HG03025 (cell line): ENCODE measurements around the gene GUCA2A.

Source experiments
- ATAC-seq: cut with Tn5 transposase; IDR thresholded peaks from one replicate; pipeline ENCODE4 v1.9.1; 2021; ENCODE audit warnings: mild to moderate bottlenecking, moderate library complexity; ENCODE audit not compliant: unreplicated experiment, low FRiP score

Gene GUCA2A

DNA sequence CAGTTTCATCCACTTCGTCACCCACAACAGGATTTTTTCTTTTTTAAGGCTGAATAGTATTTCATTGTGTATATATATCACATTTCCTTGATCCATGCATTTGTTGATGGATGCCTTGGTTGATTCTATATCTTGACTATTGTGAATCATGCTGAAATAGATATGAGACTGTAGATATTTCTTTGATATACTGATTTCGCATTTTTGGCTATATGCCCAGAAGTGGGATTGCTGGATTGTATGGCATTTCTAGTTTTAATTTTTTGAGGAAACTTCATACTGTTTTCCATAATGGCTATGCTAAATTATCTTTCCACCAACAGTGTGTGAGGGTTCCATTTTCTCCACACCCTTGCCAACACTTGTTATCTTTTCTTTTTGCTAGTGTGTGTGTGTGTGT is 6.4 kb downstream of the GUCA2A start:
- no peak for ATAC-seq

DNA sequence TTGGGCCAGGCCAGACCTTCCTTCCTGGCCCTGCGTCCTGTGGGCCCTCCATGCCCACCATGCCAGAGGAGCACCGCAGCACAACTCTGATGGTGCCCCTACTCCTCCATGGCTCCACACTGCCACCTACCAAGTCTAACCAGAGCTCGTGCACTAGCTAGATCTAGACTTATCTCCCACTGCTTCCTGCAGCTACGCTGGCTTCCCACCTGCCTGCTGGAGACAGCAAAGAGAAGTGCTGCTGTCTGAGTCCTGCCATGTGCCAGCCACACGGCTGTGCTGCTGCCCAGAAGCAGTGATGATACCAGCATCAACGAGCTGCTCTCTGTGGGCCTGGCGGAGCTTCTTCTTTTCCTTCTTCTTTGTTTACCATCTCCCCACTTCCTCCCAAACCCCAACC is 6.9 kb downstream of the GUCA2A start:
- ATAC-seq = no peak

DNA sequence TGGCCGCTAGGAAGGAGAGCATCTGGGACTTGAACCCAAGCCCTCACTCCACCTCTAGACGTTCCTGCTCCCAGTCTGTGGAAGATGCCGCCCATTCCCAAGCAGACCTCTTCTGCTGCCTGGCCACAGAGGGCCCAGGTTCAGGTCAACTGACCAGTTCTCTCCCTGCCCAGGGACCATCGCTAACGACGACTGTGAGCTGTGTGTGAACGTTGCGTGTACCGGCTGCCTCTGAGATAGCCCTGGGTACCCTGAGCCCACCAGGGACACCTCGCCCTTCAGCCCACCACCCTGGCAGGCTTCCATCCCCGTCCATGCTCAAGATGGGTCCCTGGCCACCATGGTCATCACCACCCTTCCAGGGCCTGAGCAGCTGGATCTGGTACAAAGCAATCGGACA is 9.2 kb downstream of the GUCA2A start:
- no peak for ATAC-seq

DNA sequence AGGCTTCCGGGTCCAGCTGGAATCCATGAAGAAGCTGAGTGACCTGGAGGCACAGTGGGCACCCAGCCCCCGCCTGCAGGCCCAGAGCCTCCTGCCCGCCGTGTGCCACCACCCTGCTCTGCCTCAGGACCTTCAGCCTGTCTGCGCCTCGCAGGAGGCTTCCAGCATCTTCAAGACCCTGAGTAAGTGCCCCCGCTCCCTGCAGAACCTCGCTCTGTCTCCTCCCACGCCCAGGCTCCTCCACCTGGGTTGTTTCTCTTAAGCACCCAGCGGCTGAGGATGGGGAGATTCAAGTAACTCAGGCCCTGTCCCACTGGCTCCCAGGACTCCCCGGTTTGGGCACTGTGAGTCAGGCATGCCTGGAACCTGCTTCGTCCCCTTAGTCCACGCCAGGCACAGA is 9.9 kb downstream of the GUCA2A start:
- no peak for ATAC-seq

DNA sequence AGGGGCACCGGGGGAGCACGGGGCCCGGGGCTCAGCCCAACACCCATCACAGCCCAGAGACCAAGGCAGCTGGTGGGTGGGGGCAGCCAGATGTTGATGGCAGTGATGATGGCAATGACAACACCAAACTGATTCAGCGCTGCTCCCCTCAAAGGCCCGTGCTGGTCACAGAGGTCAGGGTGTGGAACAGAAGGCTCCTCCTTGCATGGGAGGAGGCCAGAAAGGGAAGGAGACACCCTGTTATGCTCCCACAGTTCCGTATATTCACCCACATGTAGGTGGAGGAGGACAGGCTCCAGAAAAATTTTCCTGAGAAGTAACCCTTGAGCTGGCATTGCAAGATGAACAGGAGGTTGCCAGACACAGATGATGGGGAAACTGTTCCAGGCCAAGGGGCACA is 10.9 kb downstream of the GUCA2A start:
- no peak for ATAC-seq

DNA sequence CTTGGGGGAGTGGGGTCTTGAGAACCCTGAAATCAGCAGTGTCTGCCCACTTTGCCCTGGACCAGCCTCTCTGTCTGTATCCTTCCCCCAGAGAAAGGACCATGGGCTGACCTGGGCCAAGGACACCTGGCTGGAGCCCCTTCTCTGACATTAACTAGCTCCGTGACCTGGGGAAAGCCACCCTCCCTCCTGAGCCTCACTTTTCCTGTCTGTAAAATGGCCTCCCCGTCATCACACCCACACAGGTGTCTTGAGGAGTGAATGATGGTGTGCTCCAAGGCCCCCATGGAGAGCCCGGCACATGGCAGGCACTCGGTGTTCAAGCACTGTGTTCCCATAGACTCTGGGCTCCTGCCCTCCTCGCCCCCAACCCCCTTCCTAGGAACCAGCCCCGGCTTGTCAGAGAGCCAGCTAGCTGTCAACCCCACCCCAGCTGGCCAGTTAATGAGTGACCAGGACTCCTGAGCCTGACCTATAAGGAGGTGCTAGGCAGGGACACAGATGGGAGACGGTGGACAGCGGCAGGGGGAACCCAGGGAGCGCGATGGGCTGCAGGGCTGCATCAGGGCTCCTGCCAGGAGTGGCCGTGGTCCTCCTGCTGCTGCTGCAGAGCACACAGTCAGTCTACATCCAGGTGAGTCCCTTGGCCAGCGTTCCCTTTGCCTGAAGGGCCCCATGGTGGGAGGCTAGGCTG is 11.5 kb downstream of the GUCA2A start, which contains the start of gene GUCA2B:
Gene GUCA2B, plus strand, starts transcription at position 504 of the 694 bp plus-strand sequence. Its CDS starts 41 bp downstream, at position 545.
- ATAC-seq = no peak

DNA sequence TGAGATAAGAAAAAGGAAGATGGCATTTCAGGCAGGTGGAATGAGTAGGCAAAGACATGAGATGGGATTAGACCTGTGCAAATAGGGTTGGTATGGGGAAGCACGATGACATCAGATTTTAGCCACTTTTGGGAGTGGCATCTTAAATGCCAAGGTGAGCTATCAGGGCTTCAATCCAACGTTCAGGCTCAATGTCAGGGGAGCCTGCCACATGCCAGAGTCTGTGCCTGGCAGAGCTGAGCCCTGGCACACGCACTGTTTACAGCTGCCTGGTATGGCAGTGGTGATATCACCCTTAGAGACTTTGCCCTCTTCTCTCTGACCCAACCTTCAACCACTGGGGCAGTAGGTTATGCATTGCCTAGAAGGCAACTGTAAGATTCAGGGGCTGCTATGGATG is 12.4 kb downstream of the GUCA2A start:
- no peak for ATAC-seq

DNA sequence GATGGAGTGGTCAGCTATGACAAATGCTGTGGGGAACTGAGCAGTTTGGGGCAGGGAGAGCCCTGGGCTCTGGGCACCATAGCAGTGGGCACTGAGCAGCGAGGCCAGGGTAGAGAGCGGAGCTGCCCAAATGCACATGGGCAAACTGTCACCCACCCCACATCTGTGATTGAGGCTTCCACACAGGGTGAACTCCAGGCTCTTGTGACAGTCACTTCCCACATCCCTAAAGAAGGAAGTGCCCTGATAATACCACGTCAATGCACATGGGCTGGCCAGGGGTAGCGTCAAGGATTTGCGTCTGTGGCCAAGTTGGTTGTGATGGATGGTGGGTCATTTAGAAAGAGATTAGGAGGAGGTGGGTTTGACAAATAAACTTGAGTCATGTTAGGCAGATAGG is 13.9 kb downstream of the GUCA2A start:
- no peak for ATAC-seq

DNA sequence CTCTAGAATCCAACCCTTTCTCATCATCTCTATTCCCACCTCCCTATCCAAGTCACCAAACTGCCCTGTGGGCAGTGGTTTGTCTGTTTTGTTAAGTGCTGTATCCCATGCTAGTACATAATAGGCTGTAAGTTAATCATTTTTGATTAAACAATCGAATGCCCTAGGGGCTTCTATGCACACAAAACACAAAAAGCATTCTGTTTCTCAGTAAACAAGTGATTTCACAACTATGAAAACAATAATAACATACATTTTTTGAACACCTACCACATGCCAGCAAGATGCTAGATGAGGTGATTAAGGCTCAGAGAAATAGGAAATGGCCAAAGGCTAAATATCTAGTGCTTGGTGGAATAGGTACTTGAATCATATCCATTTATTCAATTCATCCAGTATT is 16.4 kb downstream of the GUCA2A start:
- ATAC-seq = no peak

DNA sequence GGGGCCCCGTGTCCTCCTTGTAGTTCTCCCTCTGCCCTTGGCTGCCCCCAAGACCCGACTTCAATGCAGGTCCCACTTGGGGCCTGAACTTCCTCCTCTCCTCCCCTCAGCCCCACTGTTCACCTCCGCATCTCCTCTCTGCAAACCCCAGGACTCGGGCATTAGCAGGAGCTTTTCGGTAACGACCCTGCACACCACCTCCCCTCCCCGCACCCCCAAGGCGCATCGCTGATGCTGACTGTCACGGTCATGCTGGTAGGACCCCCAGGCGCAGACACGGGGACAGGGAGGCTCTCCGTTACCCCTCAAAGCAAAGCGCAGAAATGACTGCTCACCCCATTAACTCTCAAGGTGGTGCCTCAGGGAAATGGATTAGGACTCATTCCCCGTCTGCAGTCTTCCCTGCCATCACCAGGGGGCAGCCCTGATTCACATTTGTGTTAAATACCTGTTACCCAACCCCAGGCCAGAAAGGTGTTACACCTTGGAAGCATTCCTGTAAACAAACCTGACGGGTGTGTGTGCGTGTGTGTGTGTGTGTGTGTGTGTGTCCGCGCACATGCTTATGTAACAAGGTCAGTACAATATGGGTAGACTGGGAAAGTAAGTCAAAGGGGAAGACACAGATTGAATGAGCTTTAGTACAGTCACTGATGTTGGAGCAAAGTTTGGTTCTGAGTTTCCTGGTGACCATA is 17.8 kb downstream of the GUCA2A start:
- no peak for ATAC-seq

DNA sequence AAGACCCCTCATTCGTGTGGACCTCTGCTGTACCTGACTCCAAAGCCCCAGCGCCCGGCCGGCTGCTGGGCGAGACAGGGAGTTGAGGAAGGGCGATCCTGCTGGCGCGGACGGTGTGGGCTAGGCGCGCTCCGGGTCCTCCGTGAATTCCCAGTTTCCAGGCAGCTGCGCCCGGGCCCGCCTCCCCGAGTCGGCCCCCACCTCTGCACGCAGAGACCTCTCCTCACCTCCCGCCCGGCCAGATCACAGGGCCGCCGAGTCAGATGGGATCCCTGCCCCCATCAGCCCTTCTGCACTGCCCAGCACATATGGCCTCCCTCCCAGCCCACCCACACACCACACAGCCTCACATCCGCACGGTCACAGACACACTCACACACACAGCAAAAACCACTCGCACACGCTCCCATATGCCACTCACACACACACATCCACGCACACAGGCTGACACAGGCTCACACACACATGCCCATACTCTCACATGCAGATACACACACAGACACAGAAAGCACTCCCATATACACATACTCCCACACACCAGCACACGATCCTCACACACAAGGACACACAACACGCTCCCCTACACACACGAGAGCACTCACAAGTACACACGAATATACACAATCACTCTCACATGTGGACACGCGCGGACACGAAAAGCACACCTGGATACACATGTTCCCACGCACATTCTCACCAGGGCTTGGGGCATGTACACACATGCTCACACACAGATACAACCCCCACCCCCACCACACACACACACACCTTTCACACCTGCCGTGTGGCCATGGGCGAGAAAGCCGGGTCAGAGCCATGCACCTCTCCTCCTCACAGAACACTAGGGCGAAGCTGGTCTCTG is 18.6 kb downstream of the GUCA2A start:
- ATAC-seq = no peak

DNA sequence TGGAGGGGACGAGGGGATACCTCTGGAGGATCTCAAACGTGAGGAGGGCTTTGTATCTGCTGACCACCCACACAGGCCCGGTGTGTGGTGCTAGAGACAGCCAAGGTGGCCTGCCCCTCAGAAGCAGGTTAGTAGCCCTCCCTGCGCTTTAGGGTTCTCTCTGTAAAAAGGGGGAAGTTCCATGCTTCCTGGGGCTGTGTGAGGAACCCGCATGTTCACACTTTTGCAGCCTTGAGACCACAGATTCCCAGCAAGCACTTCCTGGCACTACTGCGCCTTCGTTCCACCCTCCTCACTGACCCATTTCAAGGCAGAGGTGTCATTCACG is 19.2 kb downstream of the GUCA2A start:
- no peak for ATAC-seq

DNA sequence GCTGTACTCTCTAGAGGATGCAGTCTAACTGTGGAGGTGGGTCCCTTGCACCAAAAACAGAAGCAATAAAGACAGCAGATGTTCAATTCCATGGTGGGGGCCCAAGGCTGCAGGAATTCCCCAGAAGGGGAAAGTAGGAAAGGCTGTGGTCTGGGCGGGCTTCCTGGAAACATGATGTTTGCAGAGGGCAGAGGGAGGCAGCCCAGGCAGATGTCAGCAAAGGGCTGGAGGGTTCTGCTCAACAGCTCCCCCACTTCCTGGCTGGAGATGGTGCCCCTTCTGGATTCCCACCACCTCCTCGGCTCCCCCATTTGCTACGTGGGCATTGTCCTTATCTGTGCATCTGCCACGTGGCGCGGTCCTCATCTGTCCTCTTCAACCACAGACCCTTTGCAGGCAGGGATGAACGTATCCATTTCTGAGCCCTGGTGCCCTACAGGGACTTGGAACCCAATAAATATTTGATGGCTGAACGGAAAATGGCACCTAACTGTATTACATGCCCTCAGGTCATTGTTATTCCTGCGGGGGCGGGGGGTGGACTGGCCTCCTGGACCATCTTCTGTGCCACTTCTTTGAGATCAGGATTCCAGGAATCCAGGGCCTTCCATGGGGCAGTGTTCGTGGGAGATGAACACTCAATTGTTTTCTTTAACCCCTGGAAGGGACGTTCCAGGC is 19.7 kb downstream of the GUCA2A start:
- no peak for ATAC-seq

DNA sequence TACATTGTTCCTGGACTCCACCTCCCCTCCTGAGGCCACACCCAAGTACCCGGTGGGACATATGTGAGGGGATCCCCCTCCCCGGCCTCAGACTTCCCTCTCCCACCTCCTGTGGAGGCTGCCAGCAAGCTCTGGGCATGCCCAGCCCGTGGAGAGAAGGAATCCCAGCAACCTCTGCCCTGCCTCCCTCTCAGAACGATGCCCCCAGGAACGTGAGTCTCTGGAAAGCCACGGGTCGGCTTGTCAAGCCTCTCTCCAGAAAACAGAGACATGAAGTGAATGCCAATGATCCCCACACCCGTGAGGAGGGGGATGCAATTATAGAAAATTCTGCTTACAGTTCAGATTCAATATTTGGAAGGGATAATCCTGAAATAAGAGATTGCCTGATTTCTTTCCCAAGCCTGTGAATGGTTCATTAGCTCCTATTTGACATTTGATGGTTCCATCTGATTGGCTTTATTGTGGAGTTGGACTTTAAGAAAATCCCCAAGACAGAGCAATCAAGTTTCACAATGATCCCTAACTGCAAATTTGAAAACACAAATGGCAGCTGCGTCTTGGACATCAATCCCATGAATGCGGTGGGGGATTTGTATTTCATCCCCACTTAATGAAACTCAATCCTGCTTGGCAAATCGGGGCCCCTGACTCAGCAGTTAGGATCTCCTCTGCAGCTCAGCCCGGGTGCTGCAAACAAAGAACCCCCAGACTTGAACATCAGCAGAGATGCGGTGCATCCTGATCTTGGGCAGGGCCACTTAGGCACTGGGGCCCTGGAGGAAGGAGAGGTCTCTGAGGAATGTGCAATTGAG is 20.4 kb downstream of the GUCA2A start:
- no peak for ATAC-seq

DNA sequence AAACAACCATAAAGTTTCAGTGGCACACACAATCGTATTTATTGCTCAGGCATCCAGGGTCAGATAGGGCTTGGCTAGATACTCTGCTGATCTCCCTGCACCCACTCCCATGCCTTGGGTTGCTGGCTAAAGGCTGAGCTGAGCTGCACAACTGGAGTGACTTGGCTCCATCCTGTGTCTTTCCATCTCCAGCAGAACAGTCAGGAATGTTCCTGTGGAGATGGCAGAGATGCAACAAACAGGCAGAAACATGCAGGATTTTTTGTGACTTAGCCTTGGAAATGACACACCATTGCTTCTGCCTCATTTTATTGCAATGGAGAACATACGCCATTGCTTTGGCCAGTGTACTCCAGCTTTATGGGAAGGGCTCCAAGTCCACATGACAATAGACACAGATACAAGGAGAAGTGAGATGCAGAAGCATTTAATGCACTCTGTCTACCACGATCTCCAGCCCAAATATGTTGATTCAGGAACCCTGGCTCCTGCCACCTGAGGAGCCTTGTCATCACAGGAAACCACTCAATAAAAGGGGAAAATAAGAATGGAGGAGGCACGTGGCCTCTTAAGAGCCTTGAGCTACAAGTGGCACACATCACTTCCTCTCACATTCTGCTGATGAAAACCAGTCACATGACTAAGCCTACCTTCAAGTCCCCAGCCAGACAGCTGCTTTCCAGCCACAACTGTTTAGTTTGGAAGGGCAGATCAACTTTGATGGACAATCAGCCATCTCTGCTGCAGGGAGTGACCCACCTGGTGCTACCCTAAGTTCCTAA is 21.5 kb downstream of the GUCA2A start:
- ATAC-seq = no peak

DNA sequence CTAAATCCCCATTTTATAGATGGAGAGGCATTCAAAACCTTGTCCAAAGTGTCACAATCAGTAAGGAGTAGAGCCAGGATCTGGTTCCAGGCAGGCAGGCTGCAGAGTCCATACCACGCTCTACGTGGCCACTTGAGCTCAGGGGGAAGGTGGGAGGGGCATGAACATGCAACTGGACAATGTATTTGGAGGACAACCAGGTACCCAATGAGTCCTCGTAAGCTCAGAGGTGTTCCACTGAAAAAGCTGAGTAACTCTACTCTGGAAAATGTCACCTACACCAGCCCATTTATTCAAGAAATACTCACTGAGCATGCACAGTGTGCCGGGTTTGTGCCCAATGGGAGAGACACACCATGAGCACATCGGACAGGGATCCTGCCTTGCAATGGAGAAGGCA is 22.6 kb downstream of the GUCA2A start:
- ATAC-seq = no peak

DNA sequence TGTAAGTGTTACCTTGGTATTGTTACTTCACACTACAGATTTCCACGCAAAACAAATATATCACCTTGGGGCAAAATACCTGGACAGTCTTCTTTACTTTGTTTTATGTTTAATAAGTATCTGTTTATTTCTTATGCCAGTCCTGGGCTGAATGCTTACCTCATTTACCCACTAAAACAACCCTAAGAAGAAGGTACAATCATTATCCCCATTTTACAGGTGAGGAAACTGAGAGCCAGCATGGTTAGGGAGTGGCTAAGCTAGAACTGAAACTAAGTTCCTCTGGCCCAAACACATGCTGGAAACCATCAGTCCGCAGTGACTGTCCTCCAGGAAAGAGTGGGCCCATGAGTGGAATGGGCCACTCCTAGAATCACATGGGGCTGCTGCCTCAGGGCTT is 24.4 kb downstream of the GUCA2A start:
- no peak for ATAC-seq

DNA sequence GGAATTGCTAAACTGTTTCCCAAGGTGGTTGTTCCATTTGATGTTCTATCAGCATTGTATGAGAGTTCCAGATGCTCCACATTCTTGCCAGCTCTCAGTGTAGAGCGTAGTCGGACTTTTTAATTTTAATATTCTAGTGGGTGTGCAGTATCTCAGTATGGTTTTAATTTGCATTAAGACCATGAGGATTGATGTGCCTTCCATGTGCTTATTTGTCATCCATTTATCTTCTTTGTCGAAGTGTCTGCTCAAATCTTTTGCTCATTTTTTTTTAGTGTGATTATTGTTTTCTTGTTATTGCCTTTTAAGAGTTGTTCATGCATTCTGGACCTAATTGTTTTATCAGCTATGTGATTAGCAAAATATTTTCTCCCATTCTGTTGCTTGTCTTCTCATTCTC is 25.1 kb downstream of the GUCA2A start:
- no peak for ATAC-seq

DNA sequence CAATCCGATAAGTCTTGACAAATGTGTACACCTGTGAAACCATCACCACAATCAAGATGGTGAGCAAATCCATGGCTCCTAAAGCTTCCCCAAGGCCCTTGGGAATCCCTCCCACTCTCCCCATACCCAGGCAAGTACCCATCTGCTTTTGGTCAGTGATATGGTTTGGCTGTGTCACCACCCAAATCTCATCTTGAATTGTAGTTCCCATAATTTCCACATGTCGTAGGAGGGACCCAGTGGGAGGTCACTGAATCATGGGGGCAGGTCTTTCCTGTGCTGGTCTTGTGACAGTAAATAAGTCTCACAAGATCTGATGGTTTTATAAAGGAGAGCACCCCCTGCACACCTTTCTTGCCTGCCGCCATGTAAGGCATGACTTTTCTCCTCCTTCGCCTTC is 26.0 kb downstream of the GUCA2A start:
- no peak for ATAC-seq
